SU-DHL-6 (cell line): ENCODE data around the gene SLC6A17.

ENCODE experiments used
- CTCF ChIP-seq: fragments of 200-600 bp; sonication (generic); IDR thresholded peaks from one replicate; pipeline ENCODE4 v1.5.1; 2017; ENCODE audit warnings: antibody characterized with exemption, mild to moderate bottlenecking, low read length, moderate library complexity; ENCODE audit not compliant: insufficient read depth, poor library complexity, severe bottlenecking
- EZH2phosphoT487 ChIP-seq: fragments of 200-600 bp; sonication (generic), shearing (Covaris generic); conservative IDR thresholded peaks from 2 replicates; pipeline ENCODE4 v1.6.1; 2018; ENCODE audit warnings: mild to moderate bottlenecking, antibody characterized with exemption, low read length, moderate library complexity, mixed read lengths

GRCh38 chr1:110228381-110228780, 78.1 kb downstream of the SLC6A17 start:
- TF ChIP-seq CTCF (no peak), EZH2phosphoT487 (no peak)
